ENCODE data around the gene NFIA. TPM values are rescaled to one million over a fixed set of nuclear protein-coding genes. Genes with fewer than 3 reads are reported as not detected.

Gene NFIA
- total and polyA plus RNA-seq, 10 of the 15 experiments (the other 5 are each of a cell fraction or from before 2014, with no cell fraction given): 0.10 to 0.16 TPM; not detected in 8

DNA sequence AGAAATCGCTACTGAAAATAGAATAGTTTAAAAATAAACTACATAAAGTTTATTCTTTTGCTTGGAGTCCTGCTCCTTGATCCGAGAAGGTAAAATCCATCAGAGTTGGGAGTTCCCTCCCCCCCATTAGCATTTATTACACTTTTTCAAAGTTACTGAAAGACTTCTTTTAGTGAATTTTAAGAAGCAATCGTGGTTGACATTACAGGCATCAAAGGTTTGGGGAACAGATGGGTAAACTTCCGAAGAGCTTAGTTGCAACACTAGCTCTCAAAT is 31.0 kb upstream of the NFIA start:
- no peak overlapping the region for H2AFZ ChIP-seq (ENCODE audit: control insufficient read depth, low read depth, low read length)
- RAD21 ChIA-PET (ENCODE audit: unreplicated experiment): no interaction called here
- in situ Hi-C loops (cut with MboI): no loop called here
- H3K4me1 ChIP-seq (ENCODE audit: control insufficient read depth, insufficient read depth, low read length): no peaks in the 10 kb centered on the region
- H3K4me3 ChIP-seq: no peak overlapping the region
- 19% methylated on average over 4 of the region's 4 CpGs for WGBS (ENCODE audit: insufficient coverage, insufficient replicate concordance, low lambda C conversion rate, missing lambda C conversion rate)
- TF ChIP-seq, protein P1, sequence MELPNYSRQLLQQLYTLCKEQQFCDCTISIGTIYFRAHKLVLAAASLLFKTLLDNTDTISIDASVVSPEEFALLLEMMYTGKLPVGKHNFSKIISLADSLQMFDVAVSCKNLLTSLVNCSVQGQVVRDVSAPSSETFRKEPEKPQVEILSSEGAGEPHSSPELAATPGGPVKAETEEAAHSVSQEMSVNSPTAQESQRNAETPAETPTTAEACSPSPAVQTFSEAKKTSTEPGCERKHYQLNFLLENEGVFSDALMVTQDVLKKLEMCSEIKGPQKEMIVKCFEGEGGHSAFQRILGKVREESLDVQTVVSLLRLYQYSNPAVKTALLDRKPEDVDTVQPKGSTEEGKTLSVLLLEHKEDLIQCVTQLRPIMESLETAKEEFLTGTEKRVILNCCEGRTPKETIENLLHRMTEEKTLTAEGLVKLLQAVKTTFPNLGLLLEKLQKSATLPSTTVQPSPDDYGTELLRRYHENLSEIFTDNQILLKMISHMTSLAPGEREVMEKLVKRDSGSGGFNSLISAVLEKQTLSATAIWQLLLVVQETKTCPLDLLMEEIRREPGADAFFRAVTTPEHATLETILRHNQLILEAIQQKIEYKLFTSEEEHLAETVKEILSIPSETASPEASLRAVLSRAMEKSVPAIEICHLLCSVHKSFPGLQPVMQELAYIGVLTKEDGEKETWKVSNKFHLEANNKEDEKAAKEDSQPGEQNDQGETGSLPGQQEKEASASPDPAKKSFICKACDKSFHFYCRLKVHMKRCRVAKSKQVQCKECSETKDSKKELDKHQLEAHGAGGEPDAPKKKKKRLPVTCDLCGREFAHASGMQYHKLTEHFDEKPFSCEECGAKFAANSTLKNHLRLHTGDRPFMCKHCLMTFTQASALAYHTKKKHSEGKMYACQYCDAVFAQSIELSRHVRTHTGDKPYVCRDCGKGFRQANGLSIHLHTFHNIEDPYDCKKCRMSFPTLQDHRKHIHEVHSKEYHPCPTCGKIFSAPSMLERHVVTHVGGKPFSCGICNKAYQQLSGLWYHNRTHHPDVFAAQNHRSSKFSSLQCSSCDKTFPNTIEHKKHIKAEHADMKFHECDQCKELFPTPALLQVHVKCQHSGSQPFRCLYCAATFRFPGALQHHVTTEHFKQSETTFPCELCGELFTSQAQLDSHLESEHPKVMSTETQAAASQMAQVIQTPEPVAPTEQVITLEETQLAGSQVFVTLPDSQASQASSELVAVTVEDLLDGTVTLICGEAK (IDR thresholded peaks at IDR 0.05; ENCODE audit: borderline replicate concordance): no peak
- TF ChIP-seq, protein P2, sequence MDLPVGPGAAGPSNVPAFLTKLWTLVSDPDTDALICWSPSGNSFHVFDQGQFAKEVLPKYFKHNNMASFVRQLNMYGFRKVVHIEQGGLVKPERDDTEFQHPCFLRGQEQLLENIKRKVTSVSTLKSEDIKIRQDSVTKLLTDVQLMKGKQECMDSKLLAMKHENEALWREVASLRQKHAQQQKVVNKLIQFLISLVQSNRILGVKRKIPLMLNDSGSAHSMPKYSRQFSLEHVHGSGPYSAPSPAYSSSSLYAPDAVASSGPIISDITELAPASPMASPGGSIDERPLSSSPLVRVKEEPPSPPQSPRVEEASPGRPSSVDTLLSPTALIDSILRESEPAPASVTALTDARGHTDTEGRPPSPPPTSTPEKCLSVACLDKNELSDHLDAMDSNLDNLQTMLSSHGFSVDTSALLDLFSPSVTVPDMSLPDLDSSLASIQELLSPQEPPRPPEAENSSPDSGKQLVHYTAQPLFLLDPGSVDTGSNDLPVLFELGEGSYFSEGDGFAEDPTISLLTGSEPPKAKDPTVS (IDR thresholded peaks at IDR 0.05; ENCODE audit: low read depth, low read length): no peak
- TF ChIP-seq TAF1 (IDR thresholded peaks at IDR 0.05; ENCODE audit: borderline replicate concordance, low read depth, low read length) (no peak), BHLHE40 (IDR thresholded peaks at IDR 0.05; ENCODE audit: borderline replicate concordance in 1 of 2, low read depth in 2 of 2, low read length in 1 of 2) (no peak), BACH1 (IDR thresholded peaks at IDR 0.05; ENCODE audit: borderline replicate concordance) (no peak), EZH2 (IDR thresholded peaks at IDR 0.05; ENCODE audit: borderline replicate concordance, control insufficient read depth, low read depth, low read length) (0 out of 2 replicates have a peak, but pooled peaks have one; percentile 1)
- TF ChIP-seq, protein P3, sequence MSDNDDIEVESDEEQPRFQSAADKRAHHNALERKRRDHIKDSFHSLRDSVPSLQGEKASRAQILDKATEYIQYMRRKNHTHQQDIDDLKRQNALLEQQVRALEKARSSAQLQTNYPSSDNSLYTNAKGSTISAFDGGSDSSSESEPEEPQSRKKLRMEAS (IDR thresholded peaks at IDR 0.05; ENCODE audit: low read depth, low read length): no peak
- CTCF ChIA-PET: no interaction called here
- no peak overlapping the region for H3K27ac ChIP-seq (ENCODE audit: control insufficient read depth, insufficient read depth)
- POLR2A ChIA-PET: no interaction called here
- no TSS peak for BruUV-seq (replicated peaks)
- H3K4me2 ChIP-seq (ENCODE audit: control insufficient read depth, insufficient read depth): no peak overlapping the region
- no peak overlapping the region for H3K9ac ChIP-seq (ENCODE audit: control insufficient read depth, insufficient read depth, low read length)
- ATAC-seq: no peak
- H4K20me1 ChIP-seq (ENCODE audit: control insufficient read depth, insufficient read depth): no peaks in the 10 kb centered on the region
- no peaks in the 10 kb centered on the region for H3K36me3 ChIP-seq (ENCODE audit: control insufficient read depth in 2 of 2, insufficient read depth in 2 of 2, low read length in 1 of 2)
- H3K27me3 ChIP-seq (replicated peaks in 1 of 2; ENCODE audit: control insufficient read depth in 2 of 2, insufficient read depth in 2 of 2, low read length in 1 of 2): peaks cover 5 to 23% of the 10 kb centered on the region in 2 experiments
- intact Hi-C loops (cut with micrococcal nuclease; ENCODE audit: unreplicated experiment): no loop called here
- H3K79me2 ChIP-seq (ENCODE audit: control insufficient read depth, insufficient read depth, low read length): no peaks in the 10 kb centered on the region
- DNase-seq (ENCODE audit: low read depth, low spot score): no peak
- SMC1A ChIA-PET (ENCODE audit: uncharacterized antibody, unreplicated experiment): no interaction called here
- no peak for FAIRE-seq
- H3K9me3 ChIP-seq (replicated peaks; ENCODE audit: control insufficient read depth, insufficient read depth, low read length): no peaks in the 10 kb centered on the region; the same call in 1 of the 3 replicates

Measured in GM12878 (cell line).